ENCODE data around the gene MLXIPL.
A peak's percentile ranks its signal among the peaks of the same experiment; 100 is the strongest.

The MLXIPL gene

DNA sequence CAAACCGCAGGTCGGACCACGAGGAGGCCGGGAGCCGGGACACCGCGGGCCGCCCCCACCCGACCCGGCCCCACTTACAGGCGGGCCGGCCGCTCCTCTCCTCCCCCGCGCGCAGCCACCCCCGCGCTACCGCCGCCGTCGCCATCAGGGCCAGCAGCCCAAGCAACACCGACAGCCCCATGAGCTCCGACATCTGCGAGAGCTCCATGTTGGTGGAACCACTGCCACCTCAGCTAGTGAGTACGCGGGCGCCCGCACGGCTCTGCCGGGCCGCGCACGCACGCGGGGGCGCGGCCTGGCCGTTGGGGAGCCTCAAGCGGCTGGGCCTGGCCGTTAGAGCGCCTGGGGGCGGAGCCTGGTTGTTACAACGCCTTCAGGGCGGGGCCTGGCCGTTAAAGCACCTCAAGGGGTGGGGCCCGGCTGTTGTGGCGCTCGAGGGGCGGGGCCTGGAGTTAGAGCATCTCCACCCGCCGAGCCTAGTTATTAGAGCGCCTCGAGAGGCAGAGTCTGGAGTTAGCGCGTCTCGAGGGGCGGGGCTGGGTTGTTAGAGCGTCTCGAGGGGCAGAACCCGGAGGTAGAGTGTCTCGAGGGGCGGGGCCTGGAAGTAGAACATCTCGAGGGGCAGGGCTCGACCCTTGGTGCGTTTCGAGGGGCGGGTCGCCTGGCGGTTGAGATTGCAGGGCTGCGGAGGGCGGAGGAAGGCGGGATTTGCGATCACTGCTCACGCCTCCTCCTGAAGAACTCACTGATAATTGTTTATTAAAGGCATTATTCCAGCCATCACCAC lies 45.8 kb downstream of the MLXIPL start, which contains the start of gene TBL2:
Gene TBL2, minus strand, starts transcription at position 238 of the 787 bp plus-strand sequence. Its CDS starts 30 bp downstream, at position 208.
- Histone ChIP-seq H3K36me3 (ENCODE audit: control insufficient read depth, insufficient read depth, low read length) (peaks cover 15% of the 10 kb centered on the region), H3K27ac (ENCODE audit: insufficient read depth, low read length, poor library complexity, severe bottlenecking) (peak within 1 kb of the TSS; percentile 86), H3K4me3 (ENCODE audit: insufficient read depth, low read depth, low read length, poor library complexity, severe bottlenecking) (peak within 1 kb of the TSS; percentile 94), H3K9me3 (ENCODE audit: control insufficient read depth, low read length) (no peaks in the 10 kb centered on the region), H3K4me1 (ENCODE audit: control insufficient read depth, insufficient read depth, low read length, poor library complexity, severe bottlenecking) (peaks cover 17% of the 10 kb centered on the region), H3K27me3 (replicated peaks; ENCODE audit: control insufficient read depth, insufficient read depth, low read length, poor library complexity, severe bottlenecking) (no peaks in the 10 kb centered on the region)
- peak; percentile 98 for DNase-seq

- no peaks in the 10 kb centered on the region for H3K9me3 ChIP-seq (ENCODE audit: control insufficient read depth, low read length)
- H3K4me1 ChIP-seq (ENCODE audit: control insufficient read depth, insufficient read depth, low read length, poor library complexity, severe bottlenecking) = peaks cover 17% of the 10 kb centered on the region
- peak overlapping the region; percentile 94 for H3K4me3 ChIP-seq (ENCODE audit: insufficient read depth, low read depth, low read length, poor library complexity, severe bottlenecking)
- peaks cover 22% of the 10 kb centered on the region for H3K36me3 ChIP-seq (ENCODE audit: control insufficient read depth, insufficient read depth, low read length)
- peak overlapping the region; percentile 86 for H3K27ac ChIP-seq (ENCODE audit: insufficient read depth, low read length, poor library complexity, severe bottlenecking)
- no peaks in the 10 kb centered on the region for H3K27me3 ChIP-seq (replicated peaks; ENCODE audit: control insufficient read depth, insufficient read depth, low read length, poor library complexity, severe bottlenecking)
- DNase-seq = peak in 1 of 3 donors; percentile 6
These were observed 46.5 kb downstream of the MLXIPL start for GRCh38 chr7:73577627-73578341.

DNA sequence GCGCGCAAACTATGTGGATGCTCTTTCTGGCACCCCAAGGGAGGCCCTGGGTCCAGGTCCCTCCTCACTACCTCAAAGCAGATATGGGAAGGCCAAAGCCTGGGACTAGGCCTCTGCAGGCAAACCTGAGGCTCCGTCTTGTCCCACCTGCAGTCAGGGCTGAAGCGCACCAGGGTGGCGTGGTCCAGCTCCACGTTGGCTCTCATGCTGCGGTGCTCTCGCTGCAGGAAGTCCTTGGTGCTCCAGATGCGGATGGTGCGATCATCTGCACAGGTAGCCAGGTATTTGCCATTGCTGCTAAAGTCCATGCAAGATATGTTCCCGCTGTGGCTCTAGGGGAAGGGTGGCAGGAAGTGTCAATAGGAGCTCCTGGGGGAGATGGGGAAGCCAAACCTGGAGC lies 50.5 kb downstream of the MLXIPL start:
- H3K9me3 ChIP-seq (ENCODE audit: control insufficient read depth, low read length) = no peaks in the 10 kb centered on the region
- H3K27me3 ChIP-seq (replicated peaks; ENCODE audit: control insufficient read depth, insufficient read depth, low read length, poor library complexity, severe bottlenecking) = no peaks in the 10 kb centered on the region
- H3K36me3 ChIP-seq (ENCODE audit: control insufficient read depth, insufficient read depth, low read length) = peaks cover 58% of the 10 kb centered on the region
- H3K27ac ChIP-seq (ENCODE audit: insufficient read depth, low read length, poor library complexity, severe bottlenecking) = no peak overlapping the region
- no peak for DNase-seq
- H3K4me1 ChIP-seq (ENCODE audit: control insufficient read depth, insufficient read depth, low read length, poor library complexity, severe bottlenecking) = peaks cover 12% of the 10 kb centered on the region
- no peak overlapping the region for H3K4me3 ChIP-seq (ENCODE audit: insufficient read depth, low read depth, low read length, poor library complexity, severe bottlenecking)

GRCh38 chr7:73573276-73573675 lies 51.0 kb downstream of the MLXIPL start:
- Histone ChIP-seq H3K4me1 (ENCODE audit: control insufficient read depth, insufficient read depth, low read length, poor library complexity, severe bottlenecking) (peaks cover 12% of the 10 kb centered on the region), H3K4me3 (ENCODE audit: insufficient read depth, low read depth, low read length, poor library complexity, severe bottlenecking) (no peak overlapping the region), H3K27ac (ENCODE audit: insufficient read depth, low read length, poor library complexity, severe bottlenecking) (no peak overlapping the region), H3K9me3 (ENCODE audit: control insufficient read depth, low read length) (no peaks in the 10 kb centered on the region), H3K36me3 (ENCODE audit: control insufficient read depth, insufficient read depth, low read length) (peaks cover 61% of the 10 kb centered on the region), H3K27me3 (replicated peaks; ENCODE audit: control insufficient read depth, insufficient read depth, low read length, poor library complexity, severe bottlenecking) (no peaks in the 10 kb centered on the region)
- DNase-seq = no peak

- DNase-seq = no peak
- Histone ChIP-seq H3K4me3 (ENCODE audit: insufficient read depth, low read depth, low read length, poor library complexity, severe bottlenecking) (no peak overlapping the region), H3K36me3 (ENCODE audit: control insufficient read depth, insufficient read depth, low read length) (peaks cover 61% of the 10 kb centered on the region), H3K27ac (ENCODE audit: insufficient read depth, low read length, poor library complexity, severe bottlenecking) (no peak overlapping the region), H3K4me1 (ENCODE audit: control insufficient read depth, insufficient read depth, low read length, poor library complexity, severe bottlenecking) (peaks cover 8% of the 10 kb centered on the region), H3K9me3 (ENCODE audit: control insufficient read depth, low read length) (no peaks in the 10 kb centered on the region), H3K27me3 (replicated peaks; ENCODE audit: control insufficient read depth, insufficient read depth, low read length, poor library complexity, severe bottlenecking) (no peaks in the 10 kb centered on the region)
These were observed 51.5 kb downstream of the MLXIPL start for GRCh38 chr7:73572767-73573186.

DNA sequence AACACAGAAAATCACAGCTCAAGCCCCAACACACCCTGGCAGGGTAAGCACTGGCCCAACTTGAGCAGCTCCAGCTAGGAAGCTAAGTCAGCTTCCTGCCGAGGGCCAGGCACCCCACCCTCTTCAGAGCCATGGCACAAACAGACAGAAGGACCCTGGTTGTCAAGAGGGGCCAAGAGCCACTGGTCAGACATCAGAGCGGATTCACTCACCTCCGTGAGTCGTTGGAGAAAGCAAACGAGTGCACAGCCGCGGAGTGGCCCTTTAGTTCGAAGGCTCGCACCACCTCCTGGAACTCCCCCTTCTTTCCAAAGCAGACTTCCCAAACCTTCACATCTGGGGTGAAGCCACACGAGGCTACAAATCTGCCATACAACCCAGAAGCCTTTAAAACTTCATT lies 53.3 kb downstream of the MLXIPL start:
- no peaks in the 10 kb centered on the region for H3K4me1 ChIP-seq (ENCODE audit: control insufficient read depth, insufficient read depth, low read length, poor library complexity, severe bottlenecking)

DNA sequence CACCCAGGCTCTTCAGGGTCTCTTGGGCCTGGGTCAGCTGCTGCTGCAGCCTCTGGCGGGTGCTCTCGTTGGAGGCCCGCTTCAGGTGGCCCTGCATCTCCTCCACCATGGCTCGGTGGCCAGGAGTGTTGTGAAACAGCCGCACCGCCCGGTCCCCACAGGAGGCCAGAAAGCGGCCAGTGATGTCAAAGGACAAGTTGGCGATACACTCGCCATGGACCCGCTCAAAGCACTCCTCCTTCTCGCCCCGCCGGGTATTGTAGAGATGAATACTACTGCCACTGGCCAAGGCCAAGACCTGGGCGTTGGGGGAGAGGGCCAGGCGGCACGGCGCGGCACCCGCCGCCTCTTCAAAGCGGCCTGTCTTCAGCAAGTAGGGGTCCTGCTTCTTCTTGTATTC lies 53.8 kb downstream of the MLXIPL start:
- Histone ChIP-seq H3K4me1 (ENCODE audit: control insufficient read depth, insufficient read depth, low read length, poor library complexity, severe bottlenecking) (no peaks in the 10 kb centered on the region), H3K4me3 (ENCODE audit: insufficient read depth, low read depth, low read length, poor library complexity, severe bottlenecking) (no peak overlapping the region), H3K36me3 (ENCODE audit: control insufficient read depth, insufficient read depth, low read length) (peaks cover 61% of the 10 kb centered on the region), H3K27ac (ENCODE audit: insufficient read depth, low read length, poor library complexity, severe bottlenecking) (no peak overlapping the region), H3K27me3 (replicated peaks; ENCODE audit: control insufficient read depth, insufficient read depth, low read length, poor library complexity, severe bottlenecking) (no peaks in the 10 kb centered on the region), H3K9me3 (ENCODE audit: control insufficient read depth, low read length) (no peaks in the 10 kb centered on the region)
- no peak for DNase-seq

More for the DNA sequence above, 53.3 kb downstream of the MLXIPL start:
- no peaks in the 10 kb centered on the region for H3K27me3 ChIP-seq (replicated peaks; ENCODE audit: control insufficient read depth, insufficient read depth, low read length, poor library complexity, severe bottlenecking)
- no peak overlapping the region for H3K27ac ChIP-seq (ENCODE audit: insufficient read depth, low read length, poor library complexity, severe bottlenecking)
- no peak for DNase-seq
- no peaks in the 10 kb centered on the region for H3K9me3 ChIP-seq (ENCODE audit: control insufficient read depth, low read length)
- H3K4me3 ChIP-seq (ENCODE audit: insufficient read depth, low read depth, low read length, poor library complexity, severe bottlenecking) = no peak overlapping the region
- H3K36me3 ChIP-seq (ENCODE audit: control insufficient read depth, insufficient read depth, low read length) = peaks cover 61% of the 10 kb centered on the region

- Histone ChIP-seq H3K27ac (ENCODE audit: insufficient read depth, low read length, poor library complexity, severe bottlenecking) (no peak overlapping the region), H3K36me3 (ENCODE audit: control insufficient read depth, insufficient read depth, low read length) (peaks cover 52% of the 10 kb centered on the region), H3K9me3 (ENCODE audit: control insufficient read depth, low read length) (no peaks in the 10 kb centered on the region), H3K4me1 (ENCODE audit: control insufficient read depth, insufficient read depth, low read length, poor library complexity, severe bottlenecking) (no peaks in the 10 kb centered on the region), H3K4me3 (ENCODE audit: insufficient read depth, low read depth, low read length, poor library complexity, severe bottlenecking) (no peak overlapping the region), H3K27me3 (replicated peaks; ENCODE audit: control insufficient read depth, insufficient read depth, low read length, poor library complexity, severe bottlenecking) (no peaks in the 10 kb centered on the region)
- DNase-seq = no peak
These were observed 55.2 kb downstream of the MLXIPL start for GRCh38 chr7:73569042-73569608.

- no peak overlapping the region for H3K27ac ChIP-seq (ENCODE audit: insufficient read depth, low read length, poor library complexity, severe bottlenecking)
- H3K4me3 ChIP-seq (ENCODE audit: insufficient read depth, low read depth, low read length, poor library complexity, severe bottlenecking) = no peak overlapping the region
- no peak for DNase-seq
- H3K27me3 ChIP-seq (replicated peaks; ENCODE audit: control insufficient read depth, insufficient read depth, low read length, poor library complexity, severe bottlenecking) = no peaks in the 10 kb centered on the region
- no peaks in the 10 kb centered on the region for H3K4me1 ChIP-seq (ENCODE audit: control insufficient read depth, insufficient read depth, low read length, poor library complexity, severe bottlenecking)
- no peaks in the 10 kb centered on the region for H3K9me3 ChIP-seq (ENCODE audit: control insufficient read depth, low read length)
- H3K36me3 ChIP-seq (ENCODE audit: control insufficient read depth, insufficient read depth, low read length) = peaks cover 42% of the 10 kb centered on the region
These were observed 56.3 kb downstream of the MLXIPL start for GRCh38 chr7:73567846-73568685.

Measured in effector memory CD4-positive, alpha-beta T cell (primary cell).